ENCODE results near the gene C2orf69.

Gene C2orf69

DNA sequence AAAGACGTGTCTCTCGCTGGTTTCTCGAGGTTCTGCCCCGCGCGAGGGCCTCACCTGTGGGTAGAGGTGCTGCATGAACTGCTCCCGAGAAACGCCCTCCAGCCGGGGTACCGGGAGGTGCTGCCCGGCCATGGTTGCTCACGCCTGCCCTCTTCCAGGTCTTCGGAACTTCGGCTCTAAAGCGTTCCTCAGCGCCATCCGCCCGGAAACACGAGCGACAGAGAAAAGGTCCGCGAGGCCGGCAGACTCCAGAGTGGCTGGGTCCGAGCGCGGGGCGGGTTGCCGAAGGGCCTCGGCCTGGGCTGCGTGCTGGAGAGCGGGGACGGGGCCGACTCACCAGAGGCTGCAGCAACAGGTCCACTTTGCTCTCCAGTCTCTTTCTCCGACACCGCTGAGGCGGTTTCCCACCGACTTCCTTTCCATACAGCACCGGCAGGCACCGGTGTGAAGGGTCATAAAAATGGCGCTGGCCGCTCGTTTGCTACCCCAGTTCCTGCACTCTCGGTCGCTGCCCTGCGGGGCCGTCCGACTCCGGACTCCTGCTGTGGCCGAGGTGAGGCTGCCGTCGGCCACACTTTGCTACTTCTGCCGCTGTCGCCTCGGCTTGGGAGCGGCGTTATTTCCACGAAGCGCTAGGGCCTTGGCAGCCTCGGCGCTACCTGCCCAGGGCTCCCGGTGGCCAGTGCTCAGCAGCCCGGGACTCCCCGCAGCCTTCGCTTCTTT is 44.4 kb downstream of the C2orf69 start, which contains the start of the genes MAIP1 and TYW5:
TSS of gene MAIP1 (plus strand) at position 244 of the 723 bp plus-strand sequence. CDS start at position 461, 217 bp downstream.
TSS of gene TYW5 (minus strand) at position 153 of the 723 bp plus-strand sequence. CDS start at position 132, 21 bp downstream.
- H3K4me3 ChIP-seq (ENCODE audit: control insufficient read depth, low read depth, low read length), result peak within 1 kb of the TSS; percentile 81
- TF ChIP-seq, protein P1, sequence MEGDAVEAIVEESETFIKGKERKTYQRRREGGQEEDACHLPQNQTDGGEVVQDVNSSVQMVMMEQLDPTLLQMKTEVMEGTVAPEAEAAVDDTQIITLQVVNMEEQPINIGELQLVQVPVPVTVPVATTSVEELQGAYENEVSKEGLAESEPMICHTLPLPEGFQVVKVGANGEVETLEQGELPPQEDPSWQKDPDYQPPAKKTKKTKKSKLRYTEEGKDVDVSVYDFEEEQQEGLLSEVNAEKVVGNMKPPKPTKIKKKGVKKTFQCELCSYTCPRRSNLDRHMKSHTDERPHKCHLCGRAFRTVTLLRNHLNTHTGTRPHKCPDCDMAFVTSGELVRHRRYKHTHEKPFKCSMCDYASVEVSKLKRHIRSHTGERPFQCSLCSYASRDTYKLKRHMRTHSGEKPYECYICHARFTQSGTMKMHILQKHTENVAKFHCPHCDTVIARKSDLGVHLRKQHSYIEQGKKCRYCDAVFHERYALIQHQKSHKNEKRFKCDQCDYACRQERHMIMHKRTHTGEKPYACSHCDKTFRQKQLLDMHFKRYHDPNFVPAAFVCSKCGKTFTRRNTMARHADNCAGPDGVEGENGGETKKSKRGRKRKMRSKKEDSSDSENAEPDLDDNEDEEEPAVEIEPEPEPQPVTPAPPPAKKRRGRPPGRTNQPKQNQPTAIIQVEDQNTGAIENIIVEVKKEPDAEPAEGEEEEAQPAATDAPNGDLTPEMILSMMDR (conservative IDR thresholded peaks at IDR 0.05; ENCODE audit: control insufficient read depth, insufficient read depth, low read depth, low read length), result no peak
- peak; percentile 80 for DNase-seq (ENCODE audit: low read depth)

DNA sequence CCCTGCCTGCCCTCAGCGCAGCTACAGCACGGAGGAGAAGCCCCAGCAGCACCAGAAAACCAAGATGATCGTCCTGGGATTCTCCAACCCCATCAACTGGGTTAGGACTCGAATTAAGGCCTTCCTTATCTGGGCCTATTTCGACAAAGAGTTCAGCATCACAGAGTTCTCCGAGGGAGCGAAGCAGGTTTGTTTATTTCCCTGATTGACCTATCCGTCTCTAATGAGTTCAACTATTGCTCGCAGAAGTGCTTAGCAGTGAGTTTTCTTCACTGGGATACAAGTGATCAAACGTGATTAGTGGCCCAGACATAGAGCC is 44.9 kb downstream of the C2orf69 start:
- peak overlapping the region; percentile 81 for H3K4me3 ChIP-seq (ENCODE audit: control insufficient read depth, low read depth, low read length)
- TF ChIP-seq, protein P1 (conservative IDR thresholded peaks at IDR 0.05; ENCODE audit: control insufficient read depth, insufficient read depth, low read depth, low read length), result no peak
- DNase-seq (ENCODE audit: low read depth), result no peak

DNA sequence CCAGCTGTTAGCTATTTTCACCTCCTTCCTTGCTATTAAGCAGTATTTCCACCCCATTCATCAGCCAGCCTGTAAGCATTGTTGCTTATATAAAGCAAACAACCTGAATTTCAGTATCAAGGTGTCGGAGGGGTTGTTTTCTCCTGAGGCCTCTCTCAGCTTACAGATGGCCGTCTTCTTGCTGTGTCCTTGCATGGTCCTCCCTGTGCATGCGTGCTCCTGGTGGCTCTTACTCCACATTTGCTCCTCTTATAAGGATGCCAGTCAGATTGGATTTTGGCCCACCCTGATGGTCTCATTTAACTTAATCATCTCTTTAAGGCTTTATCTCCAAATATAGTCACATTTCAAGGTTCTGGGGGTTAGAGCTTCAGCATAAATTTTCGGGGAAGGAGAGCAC is 46.9 kb downstream of the C2orf69 start:
- no peak for DNase-seq (ENCODE audit: low read depth)
- TF ChIP-seq, protein P1 (conservative IDR thresholded peaks at IDR 0.05; ENCODE audit: control insufficient read depth, insufficient read depth, low read depth, low read length), result no peak
- H3K4me3 ChIP-seq (ENCODE audit: control insufficient read depth, low read depth, low read length), result no peak overlapping the region

DNA sequence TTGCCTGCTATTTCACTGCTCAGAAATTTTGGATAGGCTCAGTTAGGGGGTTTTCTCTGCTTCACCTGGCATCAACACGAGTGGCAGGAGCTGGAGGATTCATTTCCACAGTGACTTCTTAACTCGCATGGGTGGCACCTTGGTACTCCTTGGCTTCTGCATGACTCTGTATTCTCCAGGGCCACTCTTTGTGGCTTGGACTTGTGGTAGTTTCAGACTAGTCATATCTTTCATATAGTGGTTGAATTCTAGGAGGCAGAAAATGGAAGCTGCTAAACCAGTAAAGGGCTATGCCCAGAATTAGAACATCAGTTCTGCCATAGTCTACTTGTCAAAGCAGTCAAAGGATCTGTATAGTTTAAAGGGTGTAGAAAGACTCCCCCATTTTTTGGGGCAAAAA is 51.1 kb downstream of the C2orf69 start:
- no peak overlapping the region for H3K4me3 ChIP-seq (ENCODE audit: control insufficient read depth, low read depth, low read length)
- DNase-seq (ENCODE audit: low read depth), result no peak
- TF ChIP-seq, protein P1 (conservative IDR thresholded peaks at IDR 0.05; ENCODE audit: control insufficient read depth, insufficient read depth, low read depth, low read length), result no peak

DNA sequence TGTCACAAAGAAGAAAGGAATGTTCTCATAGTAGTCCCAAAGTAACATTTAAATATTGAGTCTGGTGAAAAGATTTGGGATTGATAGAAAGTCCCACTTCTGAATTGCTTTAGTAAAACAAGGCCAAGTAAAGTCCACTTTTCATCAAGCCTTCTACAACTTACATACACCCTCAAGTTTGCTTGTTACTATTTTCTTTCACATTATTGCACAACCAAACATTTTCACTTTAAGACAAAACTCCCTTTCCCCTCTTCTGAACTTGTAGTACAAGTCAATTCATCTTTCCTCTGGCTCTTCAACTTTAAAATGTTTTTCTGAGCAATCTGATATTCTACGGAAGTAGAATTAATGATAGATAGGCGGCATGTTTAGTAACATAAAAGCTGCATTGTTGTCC is 55.3 kb downstream of the C2orf69 start:
- no peak overlapping the region for H3K4me3 ChIP-seq (ENCODE audit: control insufficient read depth, low read depth, low read length)
- DNase-seq (ENCODE audit: low read depth), result no peak
- TF ChIP-seq, protein P1 (conservative IDR thresholded peaks at IDR 0.05; ENCODE audit: control insufficient read depth, insufficient read depth, low read depth, low read length), result no peak

DNA sequence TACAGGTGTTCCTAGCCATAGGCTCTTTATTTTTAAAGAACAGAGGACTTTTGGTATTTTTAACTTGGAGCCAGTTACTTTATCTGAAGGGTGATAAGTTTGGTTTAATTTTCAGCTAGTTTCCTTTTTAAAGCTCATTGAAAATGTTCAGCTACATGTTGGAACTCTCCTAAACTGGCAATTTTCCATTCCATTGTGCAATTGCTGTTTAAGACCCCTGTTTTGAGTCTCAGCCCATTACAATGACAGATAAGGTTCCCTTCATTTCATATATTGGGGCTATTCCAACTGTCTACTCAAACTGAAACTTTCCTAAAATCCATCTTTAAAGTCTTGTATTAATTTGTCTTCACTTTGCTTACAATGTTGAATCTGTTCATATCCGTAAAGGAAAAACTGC is 55.9 kb downstream of the C2orf69 start:
- TF ChIP-seq, protein P1 (conservative IDR thresholded peaks at IDR 0.05; ENCODE audit: control insufficient read depth, insufficient read depth, low read depth, low read length), result no peak
- DNase-seq (ENCODE audit: low read depth), result no peak
- no peak overlapping the region for H3K4me3 ChIP-seq (ENCODE audit: control insufficient read depth, low read depth, low read length)
